Lower leg skin (tissue), 3 donors: ENCODE measurements around the gene EIF4B.

Experiments
- CTCF ChIP-seq, 3 donors: fragments of 450-650 bp; IDR thresholded peaks; one replicate each; pipeline ENCODE4 v1.5.1; 2016; ENCODE audit warnings: antibody characterized with exemption in 3 of 3, mild to moderate bottlenecking in 3 of 3, moderate library complexity in 2 of 3
- POLR2A ChIP-seq, 2 donors: fragments of 450-650 bp; IDR thresholded peaks; one replicate each; pipeline ENCODE4 v1.6.1; 2016 to 2017; ENCODE audit warnings: antibody characterized with exemption in 2 of 2, mild to moderate bottlenecking in 1 of 2, moderate library complexity in 1 of 2

- TF ChIP-seq CTCF (IDR thresholded peaks at IDR 0.05) (no peak), POLR2A (IDR thresholded peaks at IDR 0.05) (no peak)
Measured at GRCh38 chr12:53061404-53062010, 55.3 kb downstream of the EIF4B start.
